ENCODE results near the gene IGSF10.

GRCh38 chr3:151468284-151468917 lies 7.5 kb upstream of the IGSF10 start:
- TF ChIP-seq CTCF (IDR thresholded peaks at IDR 0.05 in 8 of 11, conservative IDR thresholded peaks at IDR 0.05 in 3 of 11) (peak; percentile 20 to 82 (median 65)), POLR2A (IDR thresholded peaks at IDR 0.05) (no peak)
